SHP77 (cell line): ENCODE data around the gene MBNL1.
"Not testable (repeated sequence)": the region's sequence is repeated elsewhere in the genome, so short reads cannot be mapped to it uniquely, and the experiment has no call there.

Source experiments
- DNase-seq, 2 experiments: peaks; one replicate each; lab custom pipeline; 2025; lab: John Stamatoyannopoulos, UW

Gene MBNL1

DNA sequence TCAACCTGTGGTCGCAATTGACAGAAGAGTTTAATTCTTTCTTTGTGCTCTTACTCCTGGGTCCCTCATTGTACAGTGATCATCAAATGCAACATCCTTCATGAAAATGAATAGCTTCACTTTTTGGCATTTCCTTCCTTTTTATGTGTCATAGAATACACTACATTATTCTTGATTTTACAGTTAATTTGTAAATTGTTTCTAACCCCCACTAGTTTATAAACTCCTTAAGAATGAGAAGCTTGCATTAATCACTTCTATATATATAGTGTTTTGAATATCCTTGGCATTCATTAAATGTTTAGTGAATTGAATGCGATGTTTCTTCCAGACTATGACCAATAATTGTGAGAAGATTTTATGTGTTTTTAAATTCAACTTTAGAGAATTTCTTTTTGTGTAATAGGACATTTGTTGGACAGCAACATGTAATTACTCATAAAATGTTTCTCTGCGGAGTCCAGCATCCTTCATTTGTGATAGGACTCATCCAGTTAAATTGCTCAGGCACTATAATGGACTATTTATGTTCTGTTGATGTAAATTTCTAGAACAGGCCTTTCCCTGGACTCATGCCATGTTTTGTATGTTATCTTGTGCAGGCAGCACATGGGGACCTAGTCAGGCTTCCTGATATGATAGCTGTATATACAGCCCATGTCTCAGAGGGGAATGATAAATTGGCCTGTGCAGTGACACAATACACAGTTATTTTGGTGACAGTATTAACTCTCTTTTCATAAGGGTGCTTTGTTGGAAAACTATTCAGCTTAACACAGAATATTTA is 51.3 kb downstream of the MBNL1 start:
- no peak for DNase-seq

DNA sequence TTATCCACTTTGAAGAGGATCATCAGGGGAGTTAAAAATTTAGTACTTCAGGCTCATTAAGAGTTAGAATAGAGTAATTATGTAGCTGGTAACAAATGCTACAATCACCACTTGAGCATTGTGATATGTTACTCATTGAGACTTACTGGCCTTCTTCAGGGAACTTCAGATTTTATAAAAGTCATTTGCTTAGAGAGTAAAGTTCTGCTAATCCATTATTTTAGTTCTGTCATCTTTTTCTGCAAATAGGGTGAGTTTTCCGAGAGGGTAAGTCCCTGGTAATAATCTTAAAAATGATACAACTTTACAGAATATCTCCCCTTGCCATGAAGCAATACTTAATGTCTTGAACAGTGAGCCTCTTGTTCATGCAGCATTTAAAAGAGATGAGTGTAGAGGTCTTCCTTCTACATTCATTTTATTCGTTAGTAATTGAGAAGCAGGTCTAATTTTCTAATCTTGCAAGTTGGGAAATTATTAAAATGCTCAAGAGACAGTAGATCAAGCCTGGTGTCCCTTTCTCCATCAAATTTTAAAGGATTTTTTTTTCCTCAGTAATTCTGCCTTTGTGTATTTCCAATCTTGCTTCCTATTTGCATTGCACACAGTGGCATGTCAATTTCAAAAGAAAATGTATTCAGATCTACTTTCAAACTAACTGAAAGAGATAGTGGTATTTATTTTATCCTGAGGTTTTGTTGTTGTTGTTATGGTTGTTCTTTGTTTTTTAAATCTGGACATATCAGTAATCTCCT is 52.6 kb downstream of the MBNL1 start:
- no peak for DNase-seq

DNA sequence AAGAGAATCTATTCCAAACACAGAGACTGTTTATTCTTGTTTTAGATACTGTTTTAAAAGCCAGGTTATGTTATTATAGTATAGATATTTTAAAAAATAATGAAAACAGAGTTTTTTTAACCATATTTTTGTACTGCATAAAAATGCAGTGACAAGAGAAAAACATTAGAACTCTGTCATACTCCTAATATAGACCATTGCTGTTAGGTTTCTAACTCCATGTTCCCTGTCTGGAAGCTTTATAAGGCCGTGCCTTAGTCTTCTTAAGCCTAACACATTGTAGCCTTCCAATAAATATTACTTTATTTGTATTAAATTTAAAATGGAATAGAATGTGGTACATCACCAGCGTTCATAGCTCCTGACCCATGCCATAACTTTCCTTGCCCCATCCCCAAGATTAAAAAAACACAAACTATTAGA is 53.2 kb downstream of the MBNL1 start:
- DNase-seq = no peak

DNA sequence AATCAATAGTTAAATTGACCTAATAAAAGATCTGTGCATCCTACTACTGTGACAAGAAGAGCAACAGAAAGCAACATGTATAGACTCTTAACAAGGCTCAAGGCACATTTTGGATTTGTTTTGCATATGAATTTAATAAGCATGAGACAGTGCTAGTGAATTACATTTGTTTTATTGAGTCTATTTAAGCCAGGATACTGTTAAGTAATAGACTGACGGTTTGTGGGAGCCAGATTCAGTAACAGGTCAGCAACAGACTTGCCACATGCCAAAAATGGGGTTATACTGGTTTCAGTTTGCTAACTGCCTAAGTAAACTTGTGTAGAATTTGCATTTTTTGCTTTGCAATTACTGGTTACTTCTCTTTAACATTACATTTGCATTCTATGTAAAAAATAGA is 54.0 kb downstream of the MBNL1 start:
- no peak for DNase-seq

DNA sequence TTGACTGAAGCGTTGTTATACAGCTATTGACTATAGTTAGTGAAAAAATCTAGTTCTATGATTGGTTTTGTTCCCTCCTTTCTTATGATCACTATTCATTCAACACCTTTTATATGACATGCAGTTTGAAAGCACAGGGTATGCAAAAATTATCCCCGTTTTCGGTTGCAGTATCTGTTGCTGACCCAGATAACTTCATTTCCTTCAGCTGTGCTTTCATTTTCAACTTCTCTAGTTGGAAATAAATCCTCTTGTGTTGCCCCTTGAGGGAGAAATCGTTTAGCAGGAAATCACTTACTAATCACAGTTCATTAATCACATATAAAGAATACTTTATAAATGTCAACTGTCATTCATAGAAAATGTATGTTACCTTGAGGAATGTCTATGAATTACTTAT is 55.1 kb downstream of the MBNL1 start:
- DNase-seq = no peak

DNA sequence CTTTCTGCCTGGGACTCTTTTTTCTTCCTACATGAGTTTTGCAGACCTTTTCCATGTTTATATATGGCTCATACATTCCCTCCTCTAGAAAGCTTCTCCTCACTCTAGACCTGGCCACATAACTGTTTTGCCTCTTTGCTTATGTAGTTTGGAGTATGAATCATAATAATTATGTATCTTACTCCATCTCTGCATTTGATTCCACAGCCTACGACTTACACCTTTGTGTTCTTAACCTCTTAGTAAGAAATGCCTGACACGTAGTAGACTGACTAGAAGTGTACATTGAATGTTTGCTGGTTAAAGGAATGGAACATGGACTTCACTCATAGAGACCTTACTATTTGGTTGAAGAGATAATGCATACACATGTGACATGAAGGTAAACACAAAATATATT is 56.4 kb downstream of the MBNL1 start:
- no peak for DNase-seq

DNA sequence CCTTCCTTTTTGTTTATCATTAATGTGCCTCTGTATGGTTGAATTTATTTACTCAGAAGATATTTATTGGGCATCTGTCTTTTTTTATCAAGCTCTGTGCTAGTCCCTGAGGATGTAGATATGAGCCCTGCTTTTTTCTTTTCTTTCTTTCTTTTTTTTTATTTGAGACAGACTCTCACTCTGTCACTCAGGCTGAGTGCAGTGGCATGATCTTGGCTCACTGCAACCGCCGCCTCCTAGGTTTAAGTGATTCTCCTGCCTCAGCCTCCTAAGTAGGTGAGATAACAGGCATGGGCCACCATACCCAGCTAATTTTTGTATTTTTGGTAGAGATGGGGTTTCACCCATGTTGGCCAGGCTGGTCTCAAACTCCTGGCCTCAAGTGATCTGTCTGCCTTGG is 58.5 kb downstream of the MBNL1 start:
- no peak for DNase-seq

DNA sequence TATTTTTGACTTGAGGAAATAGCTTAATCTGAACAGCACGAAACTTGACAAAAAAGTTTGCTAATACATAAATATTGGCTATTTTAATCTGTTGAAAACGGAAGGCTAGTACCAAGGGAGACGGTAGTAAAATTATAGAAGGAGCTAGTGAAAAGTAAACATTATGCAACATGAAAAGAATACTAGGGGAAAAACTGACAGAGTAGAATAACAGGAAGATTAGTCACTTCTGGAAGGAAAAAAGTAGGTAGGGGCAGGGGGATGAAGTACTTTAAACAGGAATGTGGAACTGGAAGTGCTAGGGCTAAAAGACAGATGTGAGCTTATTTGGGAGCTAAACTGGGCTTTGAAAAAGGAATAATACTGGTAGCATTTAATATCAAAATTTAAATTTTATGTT is 60.1 kb downstream of the MBNL1 start:
- DNase-seq = no peak

DNA sequence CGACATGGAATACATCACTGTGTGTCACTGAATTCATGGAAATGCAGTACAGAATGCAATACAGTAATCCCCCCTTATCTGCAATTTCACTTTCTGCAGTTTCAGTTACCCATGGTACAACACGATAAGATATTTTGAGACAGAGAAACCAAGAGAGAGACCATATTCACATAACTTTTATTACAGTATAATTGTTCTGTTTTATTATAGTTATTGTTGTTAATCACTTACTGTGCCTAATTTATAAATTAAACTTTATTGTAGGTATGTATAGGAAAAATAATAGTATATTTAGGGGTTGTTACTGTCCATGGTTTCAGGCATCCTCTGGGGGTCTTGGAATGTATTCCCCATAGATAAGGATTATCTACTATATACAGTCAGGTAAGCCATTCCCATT is 61.8 kb downstream of the MBNL1 start:
- no peak for DNase-seq

DNA sequence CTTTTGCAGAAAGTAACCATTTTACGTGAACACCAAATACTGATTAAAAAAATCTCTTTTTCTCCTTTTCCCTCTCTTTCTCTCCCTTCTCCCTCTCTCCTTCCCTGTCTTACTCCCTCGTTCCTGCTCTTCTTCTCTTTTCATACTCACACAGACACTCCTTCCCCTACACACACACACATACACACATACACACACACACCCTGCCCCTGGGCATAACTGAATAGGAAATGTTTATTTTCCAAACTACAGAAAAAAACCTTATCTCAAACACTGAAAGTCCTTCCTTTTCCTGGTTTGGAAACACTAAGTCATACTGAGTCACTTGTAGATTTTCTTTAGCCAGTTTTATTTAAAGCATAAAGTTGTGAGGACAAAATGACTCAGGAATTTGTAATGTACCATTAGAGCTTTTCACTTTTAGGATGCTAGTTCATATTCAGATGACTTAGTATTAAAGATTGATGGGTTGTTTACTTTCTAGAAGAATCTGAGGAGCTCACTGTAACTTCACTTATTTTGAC is 62.4 kb downstream of the MBNL1 start:
- DNase-seq = no peak

DNA sequence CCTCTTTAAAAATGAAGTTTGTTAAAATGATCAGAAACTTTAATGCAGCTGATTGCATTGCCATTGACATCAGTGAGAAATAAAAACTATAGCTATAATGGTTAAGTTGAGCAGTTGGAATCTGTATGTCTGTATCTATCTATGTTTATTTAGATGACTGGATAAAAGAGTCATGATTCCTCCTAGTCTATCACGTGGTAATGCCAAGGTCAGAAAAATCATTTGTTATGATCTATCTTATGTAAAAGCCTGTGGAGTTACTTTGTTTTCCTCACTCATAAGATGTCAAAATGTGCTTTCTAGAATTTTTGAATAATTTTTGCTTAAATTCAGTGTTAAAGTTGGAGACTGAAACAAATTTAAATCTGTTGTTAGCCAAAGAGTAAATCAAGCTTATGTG is 63.3 kb downstream of the MBNL1 start:
- no peak for DNase-seq

DNA sequence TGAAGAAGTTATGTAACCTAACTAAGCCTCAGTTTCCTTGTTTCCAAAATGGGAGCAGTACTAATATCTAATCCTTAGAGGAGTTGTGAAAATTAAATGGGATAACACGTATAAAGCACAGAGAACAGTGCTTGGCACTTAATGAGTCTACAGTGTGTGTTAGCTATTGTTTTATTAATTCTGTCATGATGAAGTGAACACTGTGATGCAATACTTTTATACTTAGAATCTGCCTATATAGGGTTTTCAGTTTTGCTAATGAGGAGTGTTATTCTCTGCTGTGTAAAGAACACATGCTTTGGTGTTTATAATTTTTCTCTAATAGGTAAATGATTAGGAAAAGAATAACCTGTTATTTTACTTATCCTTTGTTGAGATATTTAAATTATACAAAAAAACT is 65.2 kb downstream of the MBNL1 start:
- DNase-seq = no peak

DNA sequence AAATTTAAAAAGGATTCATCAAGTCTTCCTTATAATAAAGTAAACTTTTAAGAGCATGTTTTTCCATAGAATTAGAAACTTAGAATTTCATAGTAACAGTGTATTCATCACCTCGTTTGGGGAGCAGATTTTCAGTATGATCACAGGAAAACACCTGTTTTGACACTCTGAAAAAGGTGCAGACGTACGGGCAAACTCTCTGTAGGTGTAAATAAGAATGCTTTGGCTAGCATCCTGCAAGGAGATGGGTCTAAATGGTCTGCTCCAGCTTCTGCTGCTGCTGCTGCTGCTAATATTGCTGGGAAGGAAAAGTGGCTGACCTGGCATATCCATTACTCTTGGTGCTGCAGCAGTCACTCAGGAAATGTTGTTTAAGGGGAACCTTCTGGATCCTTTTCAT is 66.0 kb downstream of the MBNL1 start:
- DNase-seq = no peak

DNA sequence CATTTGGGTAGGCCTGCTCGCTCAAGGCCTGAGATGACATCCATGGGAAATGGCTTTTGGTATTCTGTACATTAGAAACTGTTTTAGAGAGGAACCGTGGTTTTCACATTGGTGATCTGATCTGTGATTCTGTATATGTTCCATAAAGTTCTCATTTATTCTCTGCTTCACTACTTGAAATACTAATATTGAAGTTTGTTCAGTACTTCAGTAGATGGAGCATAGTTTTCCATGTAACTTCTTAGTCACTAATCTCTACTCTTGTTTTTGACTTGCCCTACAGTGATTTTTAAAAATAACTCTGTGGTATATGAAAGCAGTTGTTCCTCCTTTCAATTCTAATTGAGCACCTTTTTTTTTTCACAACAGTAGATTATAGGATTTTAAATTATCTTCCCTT is 66.5 kb downstream of the MBNL1 start:
- no peak for DNase-seq

DNA sequence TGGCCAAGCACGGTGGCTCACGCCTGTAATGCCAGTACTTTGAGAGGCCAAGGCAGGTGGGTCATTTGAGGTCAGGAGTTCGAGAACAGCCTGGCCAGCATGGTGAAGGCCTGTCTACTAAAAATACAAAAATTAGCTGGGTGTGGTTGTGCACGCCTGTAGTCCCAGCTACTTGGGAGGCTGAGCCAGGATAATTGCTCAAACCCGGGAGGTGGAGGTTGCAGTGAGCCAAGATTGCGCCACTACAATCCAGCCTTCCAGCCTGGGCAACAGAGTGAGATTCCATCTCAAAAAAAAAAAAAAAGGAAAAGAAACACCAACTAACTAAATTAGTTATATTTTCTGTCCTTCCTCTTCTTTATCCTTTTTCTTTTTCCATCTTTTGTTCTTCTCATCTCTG is 68.6 kb downstream of the MBNL1 start:
- DNase-seq = not testable (repeated sequence)

DNA sequence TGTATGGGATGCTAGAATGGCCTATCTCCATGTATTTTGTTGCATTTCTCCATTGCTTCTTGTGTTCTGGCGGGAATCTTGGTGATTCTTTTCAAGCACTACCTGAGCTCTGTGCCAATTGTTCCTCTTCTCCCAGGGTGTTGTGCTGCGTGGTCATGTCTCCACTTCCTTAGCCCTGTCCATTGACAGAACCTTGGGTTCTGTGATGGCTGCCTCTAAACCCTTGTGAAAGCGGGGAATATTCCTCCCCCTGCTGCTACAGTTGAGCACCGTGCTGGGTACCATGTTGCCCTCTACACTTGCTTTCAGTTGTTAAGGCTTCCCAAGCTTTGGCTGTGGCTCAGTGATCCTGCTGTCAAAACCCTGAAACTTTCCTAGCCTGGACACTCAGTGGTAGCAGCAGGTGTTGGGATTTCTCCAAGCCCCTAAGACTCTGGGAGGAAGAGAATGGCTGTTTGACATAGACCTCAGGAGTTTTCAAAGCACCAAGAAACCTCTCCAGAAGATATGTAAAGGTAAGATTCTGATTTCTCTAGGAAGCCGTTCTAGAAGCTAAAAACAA is 69.5 kb downstream of the MBNL1 start:
- no peak for DNase-seq

DNA sequence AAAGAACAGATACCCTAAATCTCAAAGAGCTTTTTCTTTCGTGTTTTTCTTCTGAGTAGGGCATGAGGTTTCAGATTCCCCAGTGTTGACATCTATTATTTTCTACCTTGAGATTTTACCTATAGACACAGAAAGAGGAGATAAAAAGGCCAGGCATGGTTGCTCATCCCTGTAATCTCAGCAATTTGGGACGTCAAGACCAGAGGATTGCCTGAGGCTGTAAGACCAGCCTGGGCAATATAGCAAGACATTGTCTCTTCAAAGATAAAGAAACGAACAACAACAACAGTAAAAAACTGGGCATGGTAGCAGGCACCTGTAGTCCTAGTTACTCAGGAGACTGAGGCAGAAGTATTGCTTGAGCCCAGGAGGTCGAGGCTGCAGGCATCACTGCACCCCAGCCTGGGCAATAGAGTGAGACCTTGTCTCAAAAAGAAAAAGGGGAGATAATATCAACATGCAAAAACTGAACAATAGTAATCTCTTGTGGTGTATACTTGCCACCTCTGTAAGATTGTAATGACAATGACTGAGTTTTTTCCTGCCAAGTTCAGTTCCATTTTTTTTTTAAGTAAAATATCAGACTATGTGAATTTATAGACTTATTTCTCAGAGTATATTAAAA is 71.3 kb downstream of the MBNL1 start:
- DNase-seq = no peak

DNA sequence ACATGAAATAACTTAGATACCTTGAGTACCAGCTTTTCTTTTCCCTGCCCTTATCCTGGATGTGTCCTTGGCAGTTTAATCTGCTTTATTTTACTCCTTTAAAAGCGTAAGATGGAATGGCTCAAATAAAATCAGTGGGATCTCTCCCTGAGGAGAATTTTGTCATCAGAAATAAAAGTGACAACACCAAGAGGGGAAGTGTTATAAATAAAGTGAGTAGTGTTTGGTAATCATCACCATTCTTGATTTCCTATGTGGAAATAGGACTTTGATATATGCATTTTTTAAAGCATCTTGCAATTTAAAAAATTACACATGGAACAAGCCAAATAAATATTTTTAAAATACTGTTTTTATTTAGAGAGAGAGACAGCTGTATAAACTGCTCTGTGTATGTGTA is 76.5 kb downstream of the MBNL1 start:
- DNase-seq = no peak

DNA sequence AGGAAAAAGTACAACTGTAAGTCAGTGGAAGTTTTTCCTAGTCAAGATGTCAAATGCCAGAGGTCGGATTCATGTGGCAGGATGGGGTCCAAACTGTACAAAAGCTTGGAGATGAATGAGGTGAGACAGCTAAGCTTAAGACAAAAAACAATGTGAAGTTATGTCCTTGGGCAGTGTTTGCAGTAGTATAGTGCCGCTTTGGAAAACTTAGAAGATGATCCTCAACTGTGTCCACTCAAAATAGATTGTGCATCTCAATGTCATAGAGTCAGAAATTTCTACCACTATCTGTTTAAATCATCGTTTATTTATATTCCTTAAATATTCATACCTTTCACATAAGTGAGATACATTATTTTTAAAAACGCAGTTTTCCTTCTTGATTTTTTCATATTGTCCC is 77.3 kb downstream of the MBNL1 start:
- DNase-seq = no peak

DNA sequence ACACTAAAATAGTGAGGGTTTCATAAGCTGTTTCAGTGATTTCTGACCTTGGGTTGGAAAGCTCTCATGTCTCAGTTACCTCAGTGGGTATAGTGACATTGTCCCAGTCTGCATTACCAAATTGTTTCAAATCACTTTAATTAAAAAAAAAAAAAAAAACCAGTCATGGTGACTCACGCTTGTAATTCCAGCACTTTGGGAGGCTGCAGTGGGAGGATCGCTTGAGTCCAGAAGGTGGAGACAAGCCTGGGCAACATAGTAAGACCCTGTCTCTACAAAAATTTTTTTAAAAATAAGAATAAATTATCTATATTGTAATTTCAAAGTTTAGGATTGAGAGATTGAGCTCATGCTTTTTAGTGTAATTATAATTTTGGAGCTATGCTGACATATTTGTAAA is 78.0 kb downstream of the MBNL1 start:
- DNase-seq = no peak

DNA sequence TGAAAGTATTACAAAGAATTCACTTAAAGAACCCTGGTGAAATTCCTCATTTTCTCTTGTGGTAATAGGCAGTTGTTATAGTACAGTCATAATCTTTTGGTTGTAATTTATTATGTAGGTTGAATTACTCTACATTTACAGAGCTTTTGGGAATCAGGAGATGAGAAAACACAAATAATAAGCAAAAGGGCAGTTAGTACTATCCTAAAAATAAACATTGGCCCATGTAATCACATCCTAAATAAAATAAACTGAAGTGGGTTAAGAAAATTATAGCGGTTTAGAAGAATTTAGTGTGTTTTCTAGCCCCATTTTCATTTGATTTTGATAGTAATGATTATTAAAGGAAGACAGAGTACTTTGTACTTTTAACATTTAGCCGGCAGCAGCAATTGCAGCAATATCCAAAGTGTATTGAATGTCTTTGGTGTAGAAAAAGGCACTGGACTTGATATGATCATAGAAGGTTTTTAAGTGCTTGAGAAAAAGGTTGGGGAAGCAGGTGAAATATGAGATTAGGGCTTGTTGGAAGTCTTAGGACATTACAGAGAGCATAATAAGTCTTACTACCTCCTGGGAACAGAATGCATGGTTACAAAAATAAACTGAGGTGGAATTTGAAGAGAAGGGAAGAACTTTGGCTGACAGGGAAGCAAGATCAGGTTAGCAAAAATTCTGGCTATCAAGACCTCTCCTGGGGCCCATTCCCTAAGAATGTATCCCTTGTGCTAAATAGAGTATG is 79.9 kb downstream of the MBNL1 start:
- no peak for DNase-seq

DNA sequence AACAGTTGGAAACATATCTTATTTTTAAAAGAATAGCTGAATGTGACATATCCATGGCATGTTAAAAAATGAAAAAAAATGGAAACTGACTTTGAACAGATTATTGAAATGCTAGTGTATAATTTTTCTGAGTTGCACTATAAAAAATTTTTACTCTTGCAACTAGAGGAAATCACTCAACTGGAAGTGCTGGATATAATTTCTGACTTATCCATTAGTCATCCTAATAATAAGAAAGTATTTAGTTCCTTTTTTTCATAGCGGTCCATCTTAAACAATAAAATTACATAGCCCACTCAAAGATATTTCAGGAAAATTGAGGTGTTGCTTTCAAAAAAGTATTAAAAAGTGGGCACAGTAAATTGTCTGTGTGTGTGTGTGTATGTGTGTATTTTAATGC is 80.7 kb downstream of the MBNL1 start:
- DNase-seq = no peak
